SK-N-MC (cell line): ENCODE data around the gene PMS2.
"Not testable (repeated sequence)": the region's sequence is repeated elsewhere in the genome, so short reads cannot be mapped to it uniquely, and the experiment has no call there.

ENCODE experiments used
- DNase-seq: peaks from one replicate; pipeline ENCODE4 v3.0.0-alpha.2; 2011; ENCODE audit warnings: low read depth, low spot score
- H3K27ac ChIP-seq: fragments of 200-600 bp; sonication (generic); 2 replicates; pipeline ENCODE4 v1.5.1; 2016; ENCODE audit warnings: mixed run types
- H3K36me3 ChIP-seq: fragments of 200-600 bp; sonication (generic); 2 replicates; pipeline ENCODE4 v1.6.1; 2017; ENCODE audit warnings: antibody characterized with exemption, low read length, mixed read lengths; ENCODE audit not compliant: insufficient read depth
- H3K4me3 ChIP-seq: fragments of 200-600 bp; sonication (generic); 2 replicates; pipeline ENCODE4 v1.5.1; 2016
- H3K9ac ChIP-seq: fragments of 200-600 bp; sonication (generic); 2 replicates; pipeline ENCODE4 v1.8.0; 2017; ENCODE audit warnings: mixed run types, mixed read lengths; ENCODE audit not compliant: insufficient read length
- H3K9me3 ChIP-seq: fragments of 200-600 bp; sonication (generic); 2 replicates; pipeline ENCODE4 v1.6.1; 2017; ENCODE audit warnings: low read depth, mild to moderate bottlenecking, antibody characterized with exemption, low read length, moderate library complexity, mixed read lengths

Gene PMS2

GRCh38 chr7:5924180-5924579, 84.7 kb downstream of the PMS2 start:
- not testable (repeated sequence) for H3K9me3 ChIP-seq, H3K36me3 ChIP-seq, H3K4me3 ChIP-seq, DNase-seq, H3K9ac ChIP-seq, H3K27ac ChIP-seq
